Smooth muscle cell (in vitro differentiated cells): Measurements from ENCODE around the gene TRIP13. TPM values are rescaled to one million over a fixed set of nuclear protein-coding genes. Genes with fewer than 3 reads are reported as not detected.
A peak's percentile ranks its signal among the peaks of the same experiment; 100 is the strongest.

Source experiments
- DNase-seq: peaks from one replicate; lab custom pipeline; 2025; ENCODE audit not compliant: unreplicated experiment; lab: John Stamatoyannopoulos, UW
- H2AFZ ChIP-seq: fragments of 200-600 bp; sonication (generic); 2 replicates; pipeline ENCODE4 v1.6.0; 2016; ENCODE audit warnings: antibody characterized with exemption, low read depth, mild to moderate bottlenecking
- H3F3A ChIP-seq: fragments of 200-600 bp; sonication (generic); 2 replicates; pipeline ENCODE4 v1.6.0; 2017; ENCODE audit warnings: antibody characterized with exemption, low read depth
- H3K27ac ChIP-seq: fragments of 200-600 bp; sonication (generic); 2 replicates; pipeline ENCODE4 v1.5.1; 2016; ENCODE audit warnings: low read depth, mild to moderate bottlenecking
- H3K27me3 ChIP-seq: fragments of 200-600 bp; sonication (generic); 2 replicates; pipeline ENCODE4 v1.6.1; 2016; ENCODE audit warnings: low read depth, mild to moderate bottlenecking
- H3K36me3 ChIP-seq: fragments of 200-600 bp; sonication (generic); 2 replicates; pipeline ENCODE4 v1.5.1; 2016; ENCODE audit warnings: low read depth
- H3K4me1 ChIP-seq: fragments of 200-600 bp; sonication (generic); 2 replicates; pipeline ENCODE4 v1.5.1; 2016; ENCODE audit warnings: low read depth
- H3K4me2 ChIP-seq: fragments of 200-600 bp; sonication (generic); 2 replicates; pipeline ENCODE4 v1.6.0; 2016; ENCODE audit warnings: mild to moderate bottlenecking
- H3K4me3 ChIP-seq: fragments of 200-600 bp; sonication (generic); 2 replicates; pipeline ENCODE4 v1.5.1; 2016; ENCODE audit warnings: mild to moderate bottlenecking
- H3K79me2 ChIP-seq: fragments of 200-600 bp; sonication (generic); 2 replicates; pipeline ENCODE4 v1.6.0; 2016; ENCODE audit warnings: low read depth, mild to moderate bottlenecking
- H3K9ac ChIP-seq: fragments of 200-600 bp; sonication (generic); 2 replicates; pipeline ENCODE4 v1.6.0; 2016; ENCODE audit warnings: low read depth
- H3K9me3 ChIP-seq: fragments of 200-600 bp; sonication (generic); replicated peaks from 2 replicates; pipeline ENCODE4 v1.5.1; 2016; ENCODE audit warnings: low read depth
- H4K20me1 ChIP-seq: fragments of 200-600 bp; sonication (generic); 2 replicates; pipeline ENCODE4 v1.6.0; 2016; ENCODE audit warnings: low read depth
- WGBS: methylation state at CpG from one replicate; pipeline ENCODE4 v1.1.7; 2016; ENCODE audit warnings: low lambda C conversion rate; 5-methylcytosine and 5-hydroxymethylcytosine counted together
- polyA plus RNA-seq: library from polyadenylated mRNA; unstranded; fragments of >200 nt; fragmentation: Nextera tagmentation; extraction: Ambion mirVana; gene quantifications from 2 replicates; pipeline ENCODE4 v1.2.1, GENCODE V29; 2016
- total RNA-seq: library from RNA; depleted of rRNA; stranded (reverse); fragments of >200 nt; gene quantifications from 2 replicates; pipeline ENCODE4 v1.2.3, GENCODE V29; 2014
- TF ChIP-seq, protein P1 (sequence below): fragments of 200-600 bp; sonication (generic); IDR thresholded peaks from 2 replicates; pipeline ENCODE4 v1.5.1; 2017; ENCODE audit warnings: borderline replicate concordance, mild to moderate bottlenecking, antibody characterized with exemption; ENCODE audit not compliant: insufficient read depth, poor library complexity, severe bottlenecking

TRIP13 gene
- total and polyA plus RNA-seq, 2 experiments from 2014 or later = 8.4 to 12.0 TPM

GRCh38 chr5:889075-889710, 3.5 kb upstream of the TRIP13 start:
- Histone ChIP-seq H3K9ac (no peak overlapping the region), H3K4me3 (no peak overlapping the region), H3K79me2 (peaks cover 36% of the 10 kb centered on the region), H3K36me3 (peaks cover 16% of the 10 kb centered on the region), H3K27me3 (no peaks in the 10 kb centered on the region), H3K27ac (no peak overlapping the region), H4K20me1 (peaks cover 5% of the 10 kb centered on the region), H3K4me1 (peaks cover 15% of the 10 kb centered on the region), H3K9me3 (no peaks in the 10 kb centered on the region), H3K4me2 (no peak overlapping the region), H3F3A (no peaks in the 10 kb centered on the region), H2AFZ (no peak overlapping the region)
- TF ChIP-seq, protein P1, sequence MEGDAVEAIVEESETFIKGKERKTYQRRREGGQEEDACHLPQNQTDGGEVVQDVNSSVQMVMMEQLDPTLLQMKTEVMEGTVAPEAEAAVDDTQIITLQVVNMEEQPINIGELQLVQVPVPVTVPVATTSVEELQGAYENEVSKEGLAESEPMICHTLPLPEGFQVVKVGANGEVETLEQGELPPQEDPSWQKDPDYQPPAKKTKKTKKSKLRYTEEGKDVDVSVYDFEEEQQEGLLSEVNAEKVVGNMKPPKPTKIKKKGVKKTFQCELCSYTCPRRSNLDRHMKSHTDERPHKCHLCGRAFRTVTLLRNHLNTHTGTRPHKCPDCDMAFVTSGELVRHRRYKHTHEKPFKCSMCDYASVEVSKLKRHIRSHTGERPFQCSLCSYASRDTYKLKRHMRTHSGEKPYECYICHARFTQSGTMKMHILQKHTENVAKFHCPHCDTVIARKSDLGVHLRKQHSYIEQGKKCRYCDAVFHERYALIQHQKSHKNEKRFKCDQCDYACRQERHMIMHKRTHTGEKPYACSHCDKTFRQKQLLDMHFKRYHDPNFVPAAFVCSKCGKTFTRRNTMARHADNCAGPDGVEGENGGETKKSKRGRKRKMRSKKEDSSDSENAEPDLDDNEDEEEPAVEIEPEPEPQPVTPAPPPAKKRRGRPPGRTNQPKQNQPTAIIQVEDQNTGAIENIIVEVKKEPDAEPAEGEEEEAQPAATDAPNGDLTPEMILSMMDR = no peak
- no peak for DNase-seq
- 97% methylated on average over 15 of the region's 15 CpGs for WGBS

- Histone ChIP-seq H3F3A (no peaks in the 10 kb centered on the region), H3K4me2 (peak overlapping the region; percentile 95), H4K20me1 (no peaks in the 10 kb centered on the region), H3K27me3 (no peaks in the 10 kb centered on the region), H3K4me1 (peaks cover 15% of the 10 kb centered on the region), H3K9ac (peak overlapping the region; percentile 95), H3K36me3 (peaks cover 16% of the 10 kb centered on the region), H3K9me3 (no peaks in the 10 kb centered on the region), H3K4me3 (peak overlapping the region; percentile 85), H3K79me2 (peaks cover 36% of the 10 kb centered on the region), H3K27ac (peak overlapping the region; percentile 89), H2AFZ (no peak overlapping the region)
- TF ChIP-seq, protein P1 = no peak
- WGBS = 66% methylated on average over 34 of the region's 34 CpGs
- DNase-seq = no peak
These were observed 1.4 kb upstream of the TRIP13 start for GRCh38 chr5:891117-891836.

GRCh38 chr5:891837-892393, 769 bp upstream of the TRIP13 start:
- Histone ChIP-seq H3K36me3 (peaks cover 16% of the 10 kb centered on the region), H3K27ac (peak overlapping the region; percentile 89), H3K79me2 (peaks cover 36% of the 10 kb centered on the region), H3K9me3 (no peaks in the 10 kb centered on the region), H3K4me3 (peak overlapping the region; percentile 85), H3K9ac (peak overlapping the region; percentile 95), H3K4me2 (peak overlapping the region; percentile 95), H3F3A (no peaks in the 10 kb centered on the region), H3K27me3 (no peaks in the 10 kb centered on the region), H2AFZ (peak overlapping the region; percentile 78), H4K20me1 (no peaks in the 10 kb centered on the region), H3K4me1 (peaks cover 15% of the 10 kb centered on the region)
- DNase-seq = no peak
- WGBS = 9% methylated on average over 25 of the region's 25 CpGs
- TF ChIP-seq, protein P1 = no peak
